Loucy (cell line): ENCODE data around the gene GPBP1.

ENCODE experiments used
- H2AFZ ChIP-seq: fragments of 200-600 bp; sonication (generic); 2 replicates; pipeline ENCODE4 v1.6.0; 2016; ENCODE audit warnings: antibody characterized with exemption, mild to moderate bottlenecking, low read length, moderate library complexity
- H3F3A ChIP-seq: fragments of 200-600 bp; 2 replicates; pipeline ENCODE4 v1.6.0; 2016; ENCODE audit warnings: antibody characterized with exemption, low read depth, mild to moderate bottlenecking
- H3K27me3 ChIP-seq: fragments of 200-600 bp; sonication (generic); 2 replicates; pipeline ENCODE4 v1.6.1; 2014; ENCODE audit warnings: low read length, mild to moderate bottlenecking; ENCODE audit not compliant: insufficient read depth, poor library complexity, severe bottlenecking
- H3K36me3 ChIP-seq: fragments of 200-600 bp; sonication (generic); 2 replicates; pipeline ENCODE4 v1.6.1; 2016; ENCODE audit warnings: low read length; ENCODE audit not compliant: insufficient read depth
- H3K4me1 ChIP-seq: fragments of 200-600 bp; sonication (generic); 2 replicates; pipeline ENCODE4 v1.5.1; 2014; ENCODE audit warnings: low read length, mild to moderate bottlenecking; ENCODE audit not compliant: insufficient read depth, poor library complexity, severe bottlenecking
- H3K4me2 ChIP-seq: fragments of 200-600 bp; sonication (generic); 2 replicates; pipeline ENCODE4 v1.6.0; 2014; ENCODE audit warnings: antibody characterized with exemption, low read length, low read depth, mild to moderate bottlenecking; ENCODE audit not compliant: poor library complexity, severe bottlenecking
- H3K4me3 ChIP-seq: fragments of 200-600 bp; sonication (generic); 2 replicates; pipeline ENCODE4 v1.5.1; 2014; ENCODE audit warnings: low read length, mild to moderate bottlenecking, mixed read lengths; ENCODE audit not compliant: poor library complexity, severe bottlenecking
- H3K79me2 ChIP-seq: fragments of 200-600 bp; sonication (generic); 2 replicates; pipeline ENCODE4 v1.6.1; 2014; ENCODE audit warnings: low read length; ENCODE audit not compliant: insufficient read depth
- H3K9ac ChIP-seq: fragments of 200-600 bp; sonication (generic); 2 replicates; pipeline ENCODE4 v1.6.0; 2014; ENCODE audit warnings: mild to moderate bottlenecking, low read depth, low read length, moderate library complexity; ENCODE audit not compliant: poor library complexity, severe bottlenecking
- H3K9me2 ChIP-seq: fragments of 200-600 bp; sonication (generic); replicated peaks from 2 replicates; pipeline ENCODE4 v1.6.1; 2016; ENCODE audit warnings: low read depth, low read length, mixed read lengths
- H3K9me3 ChIP-seq: fragments of 200-600 bp; sonication (generic); 2 replicates; pipeline ENCODE4 v1.6.1; 2014; ENCODE audit warnings: mild to moderate bottlenecking, antibody characterized with exemption, low read length, low read depth; ENCODE audit not compliant: insufficient read depth
- H4K20me1 ChIP-seq: fragments of 200-600 bp; sonication (generic); 2 replicates; pipeline ENCODE4 v1.6.0; 2014; ENCODE audit warnings: antibody characterized with exemption, low read length, mild to moderate bottlenecking; ENCODE audit not compliant: insufficient read depth, poor library complexity, severe bottlenecking
- EZH2phosphoT487 ChIP-seq: fragments of 200-600 bp; IDR thresholded peaks from 2 replicates; pipeline ENCODE4 v1.6.1; 2018; ENCODE audit warnings: antibody characterized with exemption, mild to moderate bottlenecking, moderate library complexity, borderline replicate concordance
- TF ChIP-seq, protein P1 (sequence below): fragments of 200-600 bp; sonication (generic); conservative IDR thresholded peaks from 2 replicates; pipeline ENCODE4 v1.5.1; 2014; ENCODE audit warnings: mild to moderate bottlenecking, antibody characterized with exemption, low read length

Gene GPBP1

DNA sequence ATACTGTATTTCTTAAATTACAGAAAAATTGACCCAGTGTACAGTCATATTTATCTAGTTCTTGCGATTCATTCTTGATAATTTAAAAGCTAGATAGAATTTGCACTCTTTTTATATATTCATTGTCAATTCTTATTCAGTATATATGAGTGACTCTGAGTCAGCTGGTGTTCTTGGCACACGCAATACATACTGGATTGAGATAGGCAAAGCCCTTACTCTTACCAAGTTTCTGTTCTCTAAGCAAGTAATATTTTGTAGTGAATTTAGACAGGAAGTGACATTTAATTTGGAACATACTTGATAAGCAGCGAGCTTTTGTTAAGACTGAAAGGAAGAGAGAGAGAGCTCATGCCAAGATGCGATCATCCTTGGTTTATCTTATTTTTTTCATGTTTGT lies 57.7 kb downstream of the GPBP1 start:
- peaks cover 67% of the 10 kb centered on the region for H3K79me2 ChIP-seq

DNA sequence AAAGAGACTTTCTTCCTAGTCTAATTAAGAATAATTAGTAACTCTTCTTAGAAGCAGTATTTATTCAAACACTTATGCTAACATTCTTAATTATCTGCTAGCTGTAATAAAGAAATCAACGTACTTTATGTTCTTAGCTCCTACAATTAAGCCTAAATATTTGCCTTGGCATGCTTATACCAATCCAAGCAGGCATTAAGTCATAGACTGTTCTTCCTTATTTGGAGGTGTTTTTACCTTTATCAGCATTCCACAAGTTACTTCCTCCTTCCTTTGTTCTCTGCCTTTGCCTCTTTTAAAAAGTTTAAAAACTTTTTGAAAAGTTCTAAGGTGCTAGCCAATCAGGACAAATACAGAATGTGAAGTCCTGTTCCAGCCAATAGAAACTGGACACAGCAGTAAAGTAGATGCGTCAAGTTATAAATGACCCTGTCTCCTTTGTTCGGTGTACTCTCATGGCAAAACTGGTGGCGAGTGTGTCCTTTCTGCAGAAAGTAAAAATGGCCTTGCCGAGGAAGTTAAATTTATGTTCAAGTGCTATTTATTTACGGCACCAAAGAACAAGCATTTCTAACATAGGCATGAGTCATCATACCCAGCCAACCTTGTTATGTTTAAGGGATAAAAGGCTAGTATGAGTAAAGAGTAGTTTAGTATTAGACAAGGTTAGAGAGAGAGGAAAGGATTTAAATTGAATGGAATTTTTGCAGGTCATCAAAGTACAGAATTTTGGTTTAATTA lies 58.6 kb downstream of the GPBP1 start:
- peaks cover 64% of the 10 kb centered on the region for H4K20me1 ChIP-seq
- no peak overlapping the region for H3K4me2 ChIP-seq
- peaks cover 60% of the 10 kb centered on the region for H3K79me2 ChIP-seq

More for the DNA sequence above, 57.7 kb downstream of the GPBP1 start:
- Histone ChIP-seq H3K9me3 (no peaks in the 10 kb centered on the region), H3K36me3 (peaks cover 81% of the 10 kb centered on the region), H3K27me3 (no peaks in the 10 kb centered on the region), H3K4me2 (no peak overlapping the region), H3F3A (no peaks in the 10 kb centered on the region), H3K4me3 (no peak overlapping the region), H3K4me1 (no peaks in the 10 kb centered on the region), H3K9ac (no peak overlapping the region), H3K9me2 (no peaks in the 10 kb centered on the region), H4K20me1 (peaks cover 59% of the 10 kb centered on the region), H2AFZ (no peak overlapping the region)
- TF ChIP-seq, protein P1, sequence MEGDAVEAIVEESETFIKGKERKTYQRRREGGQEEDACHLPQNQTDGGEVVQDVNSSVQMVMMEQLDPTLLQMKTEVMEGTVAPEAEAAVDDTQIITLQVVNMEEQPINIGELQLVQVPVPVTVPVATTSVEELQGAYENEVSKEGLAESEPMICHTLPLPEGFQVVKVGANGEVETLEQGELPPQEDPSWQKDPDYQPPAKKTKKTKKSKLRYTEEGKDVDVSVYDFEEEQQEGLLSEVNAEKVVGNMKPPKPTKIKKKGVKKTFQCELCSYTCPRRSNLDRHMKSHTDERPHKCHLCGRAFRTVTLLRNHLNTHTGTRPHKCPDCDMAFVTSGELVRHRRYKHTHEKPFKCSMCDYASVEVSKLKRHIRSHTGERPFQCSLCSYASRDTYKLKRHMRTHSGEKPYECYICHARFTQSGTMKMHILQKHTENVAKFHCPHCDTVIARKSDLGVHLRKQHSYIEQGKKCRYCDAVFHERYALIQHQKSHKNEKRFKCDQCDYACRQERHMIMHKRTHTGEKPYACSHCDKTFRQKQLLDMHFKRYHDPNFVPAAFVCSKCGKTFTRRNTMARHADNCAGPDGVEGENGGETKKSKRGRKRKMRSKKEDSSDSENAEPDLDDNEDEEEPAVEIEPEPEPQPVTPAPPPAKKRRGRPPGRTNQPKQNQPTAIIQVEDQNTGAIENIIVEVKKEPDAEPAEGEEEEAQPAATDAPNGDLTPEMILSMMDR, result no peak
- no peak for TF ChIP-seq EZH2phosphoT487

GRCh38 chr5:57243286-57244137 lies 69.7 kb downstream of the GPBP1 start:
- Histone ChIP-seq H3K9ac (no peak overlapping the region), H4K20me1 (peaks cover 11% of the 10 kb centered on the region), H2AFZ (no peak overlapping the region), H3K27me3 (no peaks in the 10 kb centered on the region), H3K9me3 (no peaks in the 10 kb centered on the region), H3K36me3 (peaks cover 67% of the 10 kb centered on the region; the same call in 1 of the 2 replicates), H3K4me1 (peaks cover 5% of the 10 kb centered on the region), H3K4me3 (no peak overlapping the region), H3K4me2 (no peak overlapping the region), H3K79me2 (peaks cover 4% of the 10 kb centered on the region; the same call in 1 of the 2 replicates), H3F3A (peaks cover 5% of the 10 kb centered on the region; the same call in 1 of the 2 replicates), H3K9me2 (no peaks in the 10 kb centered on the region)
- no peak for TF ChIP-seq EZH2phosphoT487
- TF ChIP-seq, protein P1, result no peak

More for the DNA sequence above, 58.6 kb downstream of the GPBP1 start:
- Histone ChIP-seq H3K9ac (no peak overlapping the region), H3K4me1 (no peaks in the 10 kb centered on the region), H3K4me3 (no peak overlapping the region), H3K27me3 (no peaks in the 10 kb centered on the region), H3K9me2 (no peaks in the 10 kb centered on the region), H3F3A (no peaks in the 10 kb centered on the region), H3K36me3 (peaks cover 86% of the 10 kb centered on the region), H3K9me3 (no peaks in the 10 kb centered on the region), H2AFZ (no peak overlapping the region)
- TF ChIP-seq EZH2phosphoT487, result no peak
- TF ChIP-seq, protein P1, result no peak
